GM21825 (cell line): ENCODE measurements around the gene POU2F1.

ENCODE experiments used
- ATAC-seq: cut with Tn5 transposase; IDR thresholded peaks from one replicate; pipeline ENCODE4 v1.9.1; 2021; ENCODE audit warnings: mild to moderate bottlenecking, moderate library complexity; ENCODE audit not compliant: unreplicated experiment

The POU2F1 gene

DNA sequence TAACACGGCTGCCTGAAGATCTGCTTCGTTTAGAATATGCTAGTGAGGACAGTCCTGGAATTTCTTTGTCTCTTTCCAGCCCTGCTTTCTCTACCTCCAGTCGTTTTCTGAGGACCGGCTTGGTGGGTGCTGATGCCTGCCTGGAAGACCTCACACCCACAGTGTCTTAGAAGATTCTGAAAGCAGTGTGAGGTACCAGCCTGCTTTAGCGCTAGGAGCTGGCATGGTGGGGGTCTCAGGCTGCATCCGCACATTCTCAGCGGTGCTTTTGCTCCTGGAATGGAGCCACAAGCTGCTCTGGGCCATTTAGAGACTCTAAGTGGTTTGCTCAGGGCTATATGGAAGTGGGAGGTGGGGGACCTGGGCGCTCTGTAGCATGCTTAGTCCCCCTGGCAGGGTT is 236.2 kb downstream of the POU2F1 start:
- no peak for ATAC-seq

DNA sequence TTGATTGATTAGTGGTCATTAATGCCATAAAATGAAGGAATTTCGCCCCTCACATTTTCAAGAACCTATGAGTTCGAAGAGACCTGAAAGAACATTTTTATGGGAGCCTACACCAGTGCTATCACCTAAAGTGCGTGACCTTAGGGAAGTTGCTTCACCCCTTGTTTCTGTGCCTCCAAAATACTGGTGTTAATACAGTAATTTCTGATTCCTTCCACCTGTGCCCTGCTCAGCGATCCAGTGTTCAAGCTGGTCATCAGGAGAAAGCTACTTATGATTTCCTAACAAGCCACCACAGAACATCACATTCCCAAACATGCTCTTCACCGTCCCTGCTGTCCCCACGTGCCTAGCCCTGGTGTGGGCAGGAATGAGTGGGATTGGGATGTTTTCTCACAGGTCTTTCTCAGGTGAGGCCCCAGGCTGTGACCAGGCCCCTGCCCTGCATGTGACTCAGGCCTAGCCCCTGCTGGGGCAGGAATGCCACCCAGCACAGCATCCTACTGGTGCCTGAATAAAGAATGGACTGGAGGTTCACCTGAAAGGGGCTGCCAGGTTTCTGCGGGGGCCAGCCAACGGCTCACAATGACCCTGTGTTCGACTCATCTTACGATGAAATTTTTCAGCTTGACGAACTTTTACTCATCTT is 237.4 kb downstream of the POU2F1 start:
- ATAC-seq = no peak

DNA sequence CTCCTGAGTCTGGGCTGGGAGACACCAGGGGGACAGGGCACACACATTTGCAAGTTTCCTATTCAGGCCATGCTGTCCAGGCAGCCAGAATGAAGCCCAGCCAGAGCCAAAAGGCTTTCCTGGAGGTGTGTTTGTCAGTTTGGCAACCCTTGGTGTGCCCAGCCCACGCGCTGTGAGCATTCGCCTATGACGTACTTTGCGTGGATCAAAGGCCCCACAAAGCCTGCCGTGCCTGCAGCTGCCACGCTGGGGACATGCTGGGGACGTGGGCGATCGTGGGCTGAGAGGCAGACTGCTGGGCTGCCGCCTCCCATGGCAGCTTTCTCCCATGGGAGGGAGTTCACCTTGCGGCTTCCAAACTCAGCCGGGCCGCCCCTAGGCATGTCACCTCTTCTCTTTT is 240.2 kb downstream of the POU2F1 start:
- no peak for ATAC-seq

DNA sequence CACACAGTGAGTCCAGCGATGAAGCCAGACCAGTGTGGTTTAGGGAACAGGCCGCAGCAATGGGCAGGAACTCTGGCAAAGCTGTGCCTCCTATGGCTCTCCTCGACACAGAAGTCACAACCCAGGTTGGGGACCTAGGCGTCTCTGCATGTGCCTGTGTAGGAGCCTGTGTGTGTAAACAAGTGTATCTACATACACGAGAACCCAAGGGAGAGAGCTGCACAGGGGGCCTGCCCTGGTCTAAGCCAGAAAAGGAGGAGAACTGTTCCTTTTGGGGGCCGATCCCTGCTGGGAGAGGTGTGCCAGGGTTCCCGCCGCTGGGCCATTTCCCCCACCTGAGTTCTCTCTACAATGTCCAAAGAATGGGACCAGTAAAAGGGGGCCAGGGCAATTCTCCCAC is 241.7 kb downstream of the POU2F1 start:
- ATAC-seq = no peak

DNA sequence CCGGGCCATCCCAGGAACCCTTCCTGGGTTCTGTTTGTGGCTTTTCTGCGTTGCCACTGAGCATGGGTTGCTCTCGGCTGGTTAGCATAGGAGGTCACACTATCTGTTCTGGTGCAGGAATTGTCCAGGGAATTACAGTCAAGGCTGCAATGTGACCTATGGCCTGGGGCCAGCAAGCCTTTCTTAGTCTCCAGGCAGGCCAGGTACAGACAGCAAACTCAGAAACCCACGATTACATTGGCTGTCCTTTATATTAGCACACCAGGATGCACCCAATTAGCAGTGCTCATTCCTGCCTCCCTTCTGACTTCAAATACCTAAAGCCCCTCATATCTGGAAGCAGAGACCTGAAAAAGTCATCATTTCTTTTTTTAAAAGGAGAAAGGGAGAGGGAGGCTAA is 242.4 kb downstream of the POU2F1 start:
- ATAC-seq = no peak

DNA sequence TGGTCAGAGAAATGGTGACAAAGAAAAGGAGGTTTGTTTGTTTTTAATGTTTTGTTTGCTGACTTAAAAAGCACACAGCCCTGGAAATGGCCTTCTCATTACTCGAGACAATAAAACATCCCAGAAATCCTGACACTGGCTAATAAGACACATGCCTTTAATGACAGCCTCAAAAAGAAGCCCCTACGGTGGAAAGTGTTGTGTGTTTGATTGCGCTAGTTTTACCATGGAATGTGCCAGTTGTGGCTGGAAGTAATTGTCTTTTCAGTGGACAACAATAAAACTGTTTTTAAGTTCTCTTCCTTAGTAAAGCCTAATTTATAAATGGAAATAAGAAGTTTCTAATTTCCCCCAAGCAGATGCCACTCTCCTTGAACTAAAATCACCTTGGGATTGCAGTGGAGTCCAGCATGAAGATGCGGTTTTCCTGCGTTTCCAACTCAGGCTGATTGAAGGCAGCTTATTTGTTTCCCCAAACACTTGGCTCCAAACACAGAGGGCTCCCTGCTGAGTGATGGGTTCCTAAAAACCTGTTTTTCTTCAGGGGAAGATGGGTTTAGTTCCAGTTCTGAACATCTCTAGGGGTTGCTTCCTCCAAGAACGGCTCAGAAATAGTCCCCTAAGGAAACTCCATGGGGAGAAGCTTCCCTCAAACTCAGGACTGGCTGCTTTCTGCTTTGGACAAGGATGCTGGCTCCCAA is 243.3 kb downstream of the POU2F1 start:
- no peak for ATAC-seq

DNA sequence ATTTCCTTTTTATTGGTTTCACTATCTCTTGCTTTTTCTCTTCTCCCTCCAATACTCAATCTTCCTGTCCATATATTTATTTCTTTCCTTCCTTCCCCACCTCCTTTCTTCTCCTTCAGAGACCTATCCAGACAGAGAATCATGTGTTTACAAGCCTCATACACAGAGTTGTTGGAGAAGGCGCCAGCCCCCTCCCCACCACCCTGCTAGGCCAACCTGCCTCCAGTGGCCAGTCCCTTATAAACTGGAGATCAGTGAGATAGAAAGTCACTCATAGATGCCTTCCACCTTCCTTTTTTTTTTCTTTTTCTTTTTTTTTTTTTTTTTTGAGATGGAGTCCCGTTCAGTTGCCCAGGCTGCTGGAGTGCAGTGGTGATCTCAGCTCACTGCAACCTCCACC is 244.3 kb downstream of the POU2F1 start:
- no peak for ATAC-seq

DNA sequence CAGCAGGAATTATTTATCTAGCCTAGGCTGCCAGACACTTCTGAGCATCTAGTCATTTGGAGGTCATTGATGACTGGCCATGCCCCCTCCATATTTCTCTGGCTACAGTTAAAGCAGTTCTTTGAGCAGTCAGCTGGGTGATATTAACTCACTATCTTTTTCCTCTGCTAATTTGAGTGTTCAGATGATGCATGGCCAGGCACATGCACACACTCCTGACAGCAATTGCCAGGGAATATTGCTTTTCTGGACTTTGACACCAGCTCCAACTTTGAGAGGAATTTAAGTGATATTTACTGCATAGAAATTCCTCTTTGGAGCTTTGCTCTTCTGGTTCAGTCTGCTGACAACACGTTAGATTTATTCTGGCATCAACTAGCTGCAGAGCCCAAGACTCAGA is 245.1 kb downstream of the POU2F1 start:
- ATAC-seq = no peak

DNA sequence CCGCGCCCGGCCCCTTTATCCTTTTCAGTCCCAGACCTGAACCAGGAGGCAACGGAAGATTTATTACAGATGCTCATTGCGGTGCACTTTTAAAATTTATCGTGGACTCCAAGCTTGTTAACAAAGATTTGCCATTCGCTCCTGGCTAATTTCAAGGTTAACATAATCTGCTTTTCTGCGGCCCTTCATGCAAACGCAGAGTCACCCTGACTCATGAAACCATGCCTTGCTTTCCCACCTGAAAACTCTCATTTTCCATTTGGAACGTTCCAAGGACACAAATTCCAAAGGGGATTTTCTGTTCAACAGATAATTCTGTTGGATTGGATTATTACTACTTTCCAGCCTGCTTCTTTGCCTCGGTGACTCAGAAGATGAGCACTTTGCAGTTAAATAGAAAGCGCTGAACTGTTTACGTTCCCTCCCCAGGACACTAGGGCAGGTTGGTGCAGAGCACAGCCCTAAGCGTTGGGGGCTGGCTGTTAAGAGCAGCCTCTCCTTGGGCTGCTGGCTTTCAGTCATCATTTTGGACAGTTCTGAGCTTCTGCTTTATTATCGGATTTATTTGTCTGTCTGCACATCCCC is 246.5 kb downstream of the POU2F1 start:
- ATAC-seq = no peak

DNA sequence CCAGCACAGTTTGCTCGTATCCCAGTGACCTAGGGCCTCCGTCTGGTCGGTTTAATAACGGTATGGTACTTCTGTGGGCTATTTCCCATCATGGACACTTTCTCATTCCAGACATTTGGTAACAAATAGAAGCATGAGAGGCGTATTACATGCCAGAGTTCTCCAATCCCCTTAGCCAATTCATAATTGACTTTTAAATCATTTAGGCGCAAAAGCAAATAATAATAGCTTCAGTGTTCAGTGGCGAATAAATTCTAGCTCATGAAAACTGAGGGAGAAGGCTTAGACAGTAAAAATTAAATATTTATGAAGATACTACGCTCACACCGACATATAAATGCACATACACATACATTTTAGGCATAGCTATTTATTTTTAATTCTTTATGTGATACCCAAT is 247.1 kb downstream of the POU2F1 start:
- no peak for ATAC-seq

DNA sequence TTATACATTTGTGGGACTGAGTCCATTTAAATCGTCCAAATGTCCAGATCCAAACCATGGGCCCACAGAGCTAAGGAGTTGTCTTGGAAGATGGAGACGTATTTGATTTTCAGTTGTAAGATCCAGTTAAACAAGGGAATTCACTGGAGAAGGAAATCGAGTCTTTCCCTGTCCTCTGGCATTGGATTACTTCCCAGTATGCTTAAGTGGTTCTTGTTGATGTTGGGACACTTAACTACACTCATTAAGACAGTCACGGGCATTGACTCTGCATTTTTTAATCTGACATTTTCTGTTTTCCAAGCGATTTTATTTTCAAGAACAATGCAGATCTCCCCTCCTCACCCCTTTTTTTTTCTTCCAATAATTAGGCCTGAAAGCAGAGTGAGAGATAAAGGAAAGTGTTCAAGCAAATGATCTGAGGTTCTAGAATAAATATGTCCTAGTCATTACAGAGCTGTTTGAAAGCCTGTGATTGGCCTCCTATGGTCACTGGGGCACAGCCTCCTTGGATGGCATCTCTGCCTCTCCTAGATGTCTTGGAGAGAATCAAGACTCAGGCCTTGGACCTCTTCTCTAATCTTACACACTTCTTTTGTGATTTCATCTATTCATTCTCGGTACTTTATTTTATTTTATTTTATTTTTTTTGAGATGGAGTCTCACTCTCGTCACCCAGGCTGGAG is 248.7 kb downstream of the POU2F1 start:
- no peak for ATAC-seq

DNA sequence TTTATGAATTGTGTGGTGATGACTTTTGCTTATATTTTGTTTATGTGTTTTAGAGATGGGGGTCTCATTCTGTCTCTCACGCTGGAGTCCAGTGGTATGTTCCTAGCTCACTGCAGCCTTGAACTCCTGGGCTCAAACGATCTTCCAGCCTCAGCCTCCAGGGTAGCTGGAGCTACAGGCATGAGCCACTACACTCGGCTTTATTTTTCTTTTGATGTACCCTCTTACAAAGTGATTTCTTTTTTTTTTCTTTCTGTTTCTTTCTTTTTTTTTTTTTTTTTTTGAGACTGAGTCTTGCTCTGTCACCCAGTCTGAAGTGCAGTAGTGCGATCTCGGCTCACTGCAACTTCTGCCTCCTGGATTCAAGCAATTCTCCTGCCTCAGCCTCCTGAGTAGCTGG is 250.9 kb downstream of the POU2F1 start:
- ATAC-seq = no peak

DNA sequence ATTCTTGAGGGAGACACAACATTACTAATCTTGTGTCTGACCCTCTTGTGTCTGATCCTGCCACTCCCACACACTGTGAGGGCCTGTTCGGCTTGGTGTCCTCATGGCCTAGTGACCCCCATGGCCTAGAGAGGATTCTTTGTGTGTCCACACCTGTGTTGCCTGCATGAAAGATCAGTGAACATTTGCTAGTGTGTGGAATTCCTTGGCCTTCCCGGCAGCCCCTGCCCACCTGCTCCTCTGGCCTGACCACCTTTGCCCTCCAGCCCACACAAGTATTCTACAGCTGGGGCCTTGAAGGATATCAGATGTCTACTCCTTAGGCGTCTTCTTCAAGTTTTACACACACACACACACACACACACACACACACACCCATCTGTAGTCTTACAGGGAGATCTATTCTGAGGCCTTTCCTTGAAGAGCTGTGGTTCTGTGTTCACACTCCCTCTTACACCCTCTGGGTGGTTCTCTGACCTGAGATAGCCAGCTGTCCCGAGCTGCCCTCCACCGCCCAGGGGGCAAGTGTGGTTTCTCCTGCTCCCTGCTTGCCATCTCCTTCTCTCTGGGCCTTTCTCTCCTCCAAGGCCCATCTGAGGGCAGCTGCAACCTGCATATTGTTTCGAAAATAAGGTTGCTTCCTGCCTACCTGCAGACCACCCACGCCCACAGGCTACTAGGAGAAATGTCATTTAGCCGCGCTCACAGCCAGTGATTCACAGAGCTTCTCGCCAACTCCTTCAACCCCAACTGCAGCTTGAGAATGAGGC is 252.3 kb downstream of the POU2F1 start:
- no peak for ATAC-seq

DNA sequence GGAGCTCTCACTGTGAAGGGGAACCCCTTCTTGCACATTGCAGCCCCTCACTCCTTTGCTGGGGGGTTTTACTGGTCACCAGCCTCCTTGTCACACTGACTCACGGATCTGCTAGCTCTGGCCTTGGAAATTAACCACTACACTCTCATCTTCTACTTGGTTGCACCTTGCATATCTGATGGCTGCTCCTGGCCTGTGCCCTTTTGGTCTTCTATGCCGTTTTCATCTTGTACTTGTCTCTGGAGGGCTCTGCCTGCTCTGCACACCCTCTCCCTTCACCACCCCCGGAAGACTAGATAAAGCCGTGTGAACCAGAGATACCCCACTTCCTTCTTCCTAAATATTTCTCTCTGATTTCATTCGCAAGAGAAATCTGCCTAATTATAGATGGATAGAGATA is 253.1 kb downstream of the POU2F1 start:
- ATAC-seq = no peak

DNA sequence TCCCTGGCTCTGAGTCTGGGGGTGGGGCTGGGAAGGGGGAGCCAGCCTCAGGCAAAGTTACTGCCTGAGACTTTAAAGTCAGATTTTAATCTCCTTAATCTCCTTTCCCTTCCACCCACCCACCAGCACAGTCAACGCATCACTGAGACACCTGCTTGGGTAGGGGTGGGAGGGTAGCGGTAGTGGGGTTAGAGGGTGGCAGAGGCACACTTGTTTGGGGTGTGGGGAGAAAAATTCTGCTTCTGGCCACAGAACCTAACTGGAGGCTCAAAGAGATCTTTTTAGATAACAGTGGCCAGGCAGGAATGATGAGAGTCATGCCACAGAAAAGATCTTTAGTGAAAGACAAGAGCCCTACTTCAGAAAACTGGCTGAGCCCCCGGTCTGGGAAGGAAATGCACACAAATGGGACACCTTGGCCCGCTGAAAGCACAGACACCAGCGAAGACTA is 253.5 kb downstream of the POU2F1 start:
- no peak for ATAC-seq

DNA sequence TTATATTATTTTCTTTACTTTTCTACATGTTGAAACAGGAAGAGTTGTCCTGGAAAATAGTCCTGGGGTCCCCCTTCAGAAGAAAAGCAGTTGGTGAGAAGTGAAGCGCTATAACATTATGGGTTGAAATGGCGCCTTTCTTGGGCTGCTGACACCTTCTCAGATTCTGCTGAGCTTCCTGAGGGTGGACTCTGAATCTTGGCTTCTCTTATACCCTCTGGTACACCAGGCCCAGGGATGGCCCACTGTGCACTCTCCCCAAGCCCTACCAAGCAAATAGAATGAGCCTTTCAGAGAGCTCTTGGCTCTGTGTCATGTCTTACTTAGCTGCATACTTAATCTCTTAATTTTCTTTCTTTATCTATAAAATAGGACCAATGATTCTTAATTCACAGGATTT is 255.4 kb downstream of the POU2F1 start:
- no peak for ATAC-seq
